Panc1 (cell line): ENCODE results near the gene TMX4. TPM values are rescaled to one million over a fixed set of nuclear protein-coding genes. Genes with fewer than 3 reads are reported as not detected.
A peak's percentile ranks its signal among the peaks of the same experiment; 100 is the strongest.

Experiments
- ATAC-seq: fragments of 200-7000 bp; cut with Tn5 transposase; 2 replicates; pipeline ENCODE4 v1.9.1; 2020; ENCODE audit warnings: mild to moderate bottlenecking, moderate library complexity
- BruUV-seq: library from RNA; stranded (reverse); fragments of 400-500 nt; replicated peaks from 2 replicates; lab custom pipeline; 2021; lab: Mats Ljungman, UMichigan
- CTCF ChIA-PET: fragments of 300-600 bp; sonication (Branson Sonifier 250); formaldehyde crosslinking; loops from one replicate; lab custom pipeline; 2022; ENCODE audit warnings: antibody characterized with exemption; lab: Charles Lee
- POLR2A ChIA-PET: fragments of 300-600 bp; sonication (Branson Sonifier 250); formaldehyde crosslinking; loops from one replicate; lab custom pipeline; 2022; ENCODE audit warnings: antibody characterized with exemption; lab: Charles Lee
- DNase-seq: peaks from one replicate; pipeline ENCODE4 v3.0.0-alpha.2; 2010; ENCODE audit warnings: low read depth, low spot score
- H3K27ac ChIP-seq: 2 replicates; pipeline ENCODE4 v1.5.1; 2011; ENCODE audit warnings: mild to moderate bottlenecking, low read length, inconsistent platforms
- H3K27me3 ChIP-seq: fragments of 200-500 bp; sonication (Bioruptor generic); 2 replicates; pipeline ENCODE4 v1.6.0; 2014; ENCODE audit warnings: low read length, inconsistent platforms; ENCODE audit not compliant: control insufficient read depth, insufficient read depth
- H3K36me3 ChIP-seq: fragments of 200-500 bp; sonication (Bioruptor generic); 2 replicates; pipeline ENCODE4 v1.5.1; 2014; ENCODE audit warnings: inconsistent platforms, mild to moderate bottlenecking, low read length, moderate library complexity; ENCODE audit not compliant: control insufficient read depth, insufficient read depth
- H3K4me1 ChIP-seq: 2 replicates; pipeline ENCODE4 v1.5.1; 2011; ENCODE audit warnings: inconsistent platforms, mild to moderate bottlenecking, low read length, moderate library complexity; ENCODE audit not compliant: control insufficient read depth, insufficient read depth
- H3K4me3 ChIP-seq, 2 experiments: 2 replicates each; pipeline ENCODE4 v1.5.1; 2011 to 2012; ENCODE audit warnings: low read depth in 2 of 2, low read length in 2 of 2, mild to moderate bottlenecking in 2 of 2, inconsistent platforms in 1 of 2, moderate library complexity in 1 of 2
- H3K9me3 ChIP-seq: fragments of 200-500 bp; sonication (Bioruptor generic); 2 replicates; pipeline ENCODE4 v1.5.1; 2014; ENCODE audit warnings: low read depth, mild to moderate bottlenecking, inconsistent platforms, low read length, moderate library complexity; ENCODE audit not compliant: control insufficient read depth, insufficient read depth
- POLR2AphosphoS5 ChIP-seq: IDR thresholded peaks from 2 replicates; pipeline ENCODE4 v1.6.1; 2012; ENCODE audit warnings: mild to moderate bottlenecking, low read depth, low read length, moderate library complexity
- SIN3A ChIP-seq: IDR thresholded peaks from 2 replicates; pipeline ENCODE4 v1.6.1; 2012; ENCODE audit warnings: low read depth, mild to moderate bottlenecking, low read length, moderate library complexity, borderline replicate concordance; ENCODE audit not compliant: insufficient read depth
- TCF7L2 ChIP-seq: IDR thresholded peaks from 2 replicates; pipeline ENCODE4 v1.6.1; 2011; ENCODE audit warnings: mild to moderate bottlenecking, low read depth, low read length, inconsistent platforms
- in situ Hi-C: cut with HindIII; loops from 2 replicates; pipeline ENCODE4 v1.10.0; 2016; ENCODE audit warnings: low sequenced_read_pairs, low pct_unique_long_range_greater_than_20kb
- intact Hi-C: fragments of 100-400 bp; cut with micrococcal nuclease; formaldehyde crosslinking; loops from one replicate; pipeline ENCODE4 v1.10.0; 2022; ENCODE audit not compliant: unreplicated experiment
- total RNA-seq: library from RNA; stranded (reverse); gene quantifications from one replicate; pipeline ENCODE4 v1.2.1, GENCODE V29; 2021; ENCODE audit not compliant: unreplicated experiment
- TF ChIP-seq, protein P1 (sequence below): fragments of 450-650 bp; IDR thresholded peaks from 2 replicates; pipeline ENCODE4 v1.5.1; 2017; ENCODE audit warnings: mild to moderate bottlenecking
- TF ChIP-seq, protein P2 (sequence below), 2 experiments: IDR thresholded peaks; 2 replicates each; pipeline ENCODE4 v1.6.1; 2011 to 2012; ENCODE audit warnings: low read depth in 2 of 2, control low read depth in 1 of 2, low read length in 1 of 2, mild to moderate bottlenecking in 1 of 2, moderate library complexity in 1 of 2; ENCODE audit not compliant: insufficient read depth in 1 of 2

The TMX4 gene
- total RNA-seq, 1 experiment from 2014 or later, result 34.6 TPM

DNA sequence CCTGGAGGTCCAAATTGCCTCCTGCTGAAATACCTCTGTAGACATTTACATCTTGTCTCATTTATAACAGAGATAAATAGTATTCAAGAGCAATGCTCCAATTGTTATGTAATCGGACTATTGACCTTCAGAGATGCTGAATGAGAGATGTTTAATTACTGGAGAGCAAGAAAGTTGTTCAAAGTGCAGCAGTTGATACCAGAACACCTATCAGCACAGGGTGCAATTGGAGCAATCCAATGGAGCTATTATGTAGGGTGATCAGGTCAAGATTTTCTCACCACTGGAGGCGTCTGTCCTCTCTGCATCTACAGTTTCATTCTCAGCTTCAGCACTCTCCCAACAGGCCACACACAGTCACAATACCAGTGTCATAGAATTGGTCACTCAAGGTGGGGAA is 19.5 kb upstream of the TMX4 start:
- Histone ChIP-seq H3K36me3 (no peaks in the 10 kb centered on the region), H3K27me3 (peaks cover 12% of the 10 kb centered on the region), H3K4me1 (no peaks in the 10 kb centered on the region), H3K4me3 (no peak overlapping the region), H3K27ac (no peak overlapping the region), H3K9me3 (no peaks in the 10 kb centered on the region)
- TF ChIP-seq SIN3A, result no peak
- TF ChIP-seq, protein P1, sequence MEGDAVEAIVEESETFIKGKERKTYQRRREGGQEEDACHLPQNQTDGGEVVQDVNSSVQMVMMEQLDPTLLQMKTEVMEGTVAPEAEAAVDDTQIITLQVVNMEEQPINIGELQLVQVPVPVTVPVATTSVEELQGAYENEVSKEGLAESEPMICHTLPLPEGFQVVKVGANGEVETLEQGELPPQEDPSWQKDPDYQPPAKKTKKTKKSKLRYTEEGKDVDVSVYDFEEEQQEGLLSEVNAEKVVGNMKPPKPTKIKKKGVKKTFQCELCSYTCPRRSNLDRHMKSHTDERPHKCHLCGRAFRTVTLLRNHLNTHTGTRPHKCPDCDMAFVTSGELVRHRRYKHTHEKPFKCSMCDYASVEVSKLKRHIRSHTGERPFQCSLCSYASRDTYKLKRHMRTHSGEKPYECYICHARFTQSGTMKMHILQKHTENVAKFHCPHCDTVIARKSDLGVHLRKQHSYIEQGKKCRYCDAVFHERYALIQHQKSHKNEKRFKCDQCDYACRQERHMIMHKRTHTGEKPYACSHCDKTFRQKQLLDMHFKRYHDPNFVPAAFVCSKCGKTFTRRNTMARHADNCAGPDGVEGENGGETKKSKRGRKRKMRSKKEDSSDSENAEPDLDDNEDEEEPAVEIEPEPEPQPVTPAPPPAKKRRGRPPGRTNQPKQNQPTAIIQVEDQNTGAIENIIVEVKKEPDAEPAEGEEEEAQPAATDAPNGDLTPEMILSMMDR, result peak; percentile 13; the same call in 1 of the 2 replicates
- no TSS peak for BruUV-seq
- intact Hi-C loops (no loop called here), in situ Hi-C loops (no loop called here)
- ChIA-PET CTCF (no interaction called here), POLR2A (no interaction called here)
- ATAC-seq (no peak), DNase-seq (no peak)

DNA sequence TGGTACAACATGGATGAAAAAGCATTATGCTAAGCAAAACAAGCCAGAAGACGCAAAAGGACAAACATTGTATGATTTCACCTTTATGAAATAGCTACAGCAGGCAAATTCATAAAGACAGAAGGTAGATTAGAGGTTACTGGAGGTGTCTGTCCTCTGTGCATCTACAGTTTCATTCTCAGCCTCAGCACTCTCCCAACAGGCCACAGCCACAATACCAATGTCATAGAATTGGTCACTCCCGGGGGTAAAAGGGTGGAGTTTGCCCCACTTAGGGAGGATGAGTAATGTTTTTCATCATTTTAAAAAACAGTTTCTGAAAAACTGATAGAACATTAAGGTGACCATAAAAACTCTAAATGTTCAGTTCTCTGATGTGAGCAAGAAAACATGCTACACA is 17.2 kb upstream of the TMX4 start:
- TF ChIP-seq, protein P2, sequence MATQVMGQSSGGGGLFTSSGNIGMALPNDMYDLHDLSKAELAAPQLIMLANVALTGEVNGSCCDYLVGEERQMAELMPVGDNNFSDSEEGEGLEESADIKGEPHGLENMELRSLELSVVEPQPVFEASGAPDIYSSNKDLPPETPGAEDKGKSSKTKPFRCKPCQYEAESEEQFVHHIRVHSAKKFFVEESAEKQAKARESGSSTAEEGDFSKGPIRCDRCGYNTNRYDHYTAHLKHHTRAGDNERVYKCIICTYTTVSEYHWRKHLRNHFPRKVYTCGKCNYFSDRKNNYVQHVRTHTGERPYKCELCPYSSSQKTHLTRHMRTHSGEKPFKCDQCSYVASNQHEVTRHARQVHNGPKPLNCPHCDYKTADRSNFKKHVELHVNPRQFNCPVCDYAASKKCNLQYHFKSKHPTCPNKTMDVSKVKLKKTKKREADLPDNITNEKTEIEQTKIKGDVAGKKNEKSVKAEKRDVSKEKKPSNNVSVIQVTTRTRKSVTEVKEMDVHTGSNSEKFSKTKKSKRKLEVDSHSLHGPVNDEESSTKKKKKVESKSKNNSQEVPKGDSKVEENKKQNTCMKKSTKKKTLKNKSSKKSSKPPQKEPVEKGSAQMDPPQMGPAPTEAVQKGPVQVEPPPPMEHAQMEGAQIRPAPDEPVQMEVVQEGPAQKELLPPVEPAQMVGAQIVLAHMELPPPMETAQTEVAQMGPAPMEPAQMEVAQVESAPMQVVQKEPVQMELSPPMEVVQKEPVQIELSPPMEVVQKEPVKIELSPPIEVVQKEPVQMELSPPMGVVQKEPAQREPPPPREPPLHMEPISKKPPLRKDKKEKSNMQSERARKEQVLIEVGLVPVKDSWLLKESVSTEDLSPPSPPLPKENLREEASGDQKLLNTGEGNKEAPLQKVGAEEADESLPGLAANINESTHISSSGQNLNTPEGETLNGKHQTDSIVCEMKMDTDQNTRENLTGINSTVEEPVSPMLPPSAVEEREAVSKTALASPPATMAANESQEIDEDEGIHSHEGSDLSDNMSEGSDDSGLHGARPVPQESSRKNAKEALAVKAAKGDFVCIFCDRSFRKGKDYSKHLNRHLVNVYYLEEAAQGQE (IDR thresholded peaks at IDR 0.05; ENCODE audit: insufficient read depth in 1 of 2, low read depth in 2 of 2, low read length in 1 of 2), result no peak
- TF ChIP-seq TCF7L2, result no peak
- no peak for TF ChIP-seq POLR2AphosphoS5
- TF ChIP-seq, protein P1, result no peak
- TF ChIP-seq SIN3A, result no peak
- Histone ChIP-seq H3K4me1 (no peaks in the 10 kb centered on the region), H3K36me3 (no peaks in the 10 kb centered on the region), H3K27ac (no peak overlapping the region), H3K9me3 (no peaks in the 10 kb centered on the region), H3K4me3 (no peak overlapping the region), H3K27me3 (peaks cover 12% of the 10 kb centered on the region)
- no TSS peak for BruUV-seq
- ChIA-PET CTCF (no interaction called here), POLR2A (no interaction called here)
- in situ Hi-C loops (no loop called here), intact Hi-C loops (no loop called here)
- DNase-seq (no peak), ATAC-seq (no peak)
